ENCODE data around the gene PARVG. TPM values are rescaled to one million over a fixed set of nuclear protein-coding genes. Genes with fewer than 3 reads are reported as not detected.

The PARVG gene
- total RNA-seq, 1 experiment from 2014 or later, result 1.3 TPM

DNA sequence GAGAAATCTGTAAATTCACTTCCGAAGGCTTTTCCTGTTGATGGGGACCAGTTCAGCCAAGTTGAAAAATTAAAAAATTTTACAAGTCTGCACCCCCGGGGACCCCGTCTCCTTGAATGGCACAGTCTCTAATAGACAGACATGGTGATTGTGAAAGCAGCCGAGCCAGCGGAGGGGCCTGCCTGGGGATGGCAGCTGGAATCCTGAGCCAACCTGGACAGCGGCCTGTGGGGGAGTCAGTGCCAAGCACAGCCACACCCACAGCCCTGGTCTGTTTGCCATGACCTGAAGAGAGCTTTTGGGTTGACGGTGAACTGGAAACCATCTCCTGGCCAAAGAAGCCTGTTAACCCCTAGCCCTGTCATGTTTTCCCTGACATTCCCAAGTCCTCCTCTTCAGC is 64.7 kb downstream of the PARVG start:
- H3K27ac Mint-ChIP-seq, result no peak overlapping the region
- no peak overlapping the region for H3K18ac ChIP-seq (ENCODE audit: insufficient read length, low read depth, low read length)
- H3K4me1 Mint-ChIP-seq, result peaks cover 0 to 4% of the 10 kb centered on the region in 2 experiments; a peak in 2 of 4 replicates
- H4K20me1 ChIP-seq (ENCODE audit: control insufficient read depth, insufficient read depth, insufficient read length), result no peaks in the 10 kb centered on the region
- H3K27me3 Mint-ChIP-seq (ENCODE audit: low read depth), result peaks cover 3% of the 10 kb centered on the region
- no peak overlapping the region for H3K14ac ChIP-seq (ENCODE audit: insufficient read depth, low read length)
- H3K4ac ChIP-seq (ENCODE audit: low read depth, low read length), result no peak overlapping the region
- peaks cover 14 to 16% of the 10 kb centered on the region in 2 experiments for H3K9me3 Mint-ChIP-seq
- H2AK5ac ChIP-seq (ENCODE audit: insufficient read length, low read length), result no peak overlapping the region
- no peak overlapping the region for H3K23ac ChIP-seq (ENCODE audit: insufficient read length, low read depth, low read length)
- no peak overlapping the region for H4K5ac ChIP-seq (ENCODE audit: insufficient read length, low read depth, low read length)
- no peaks in the 10 kb centered on the region for H3K4me1 ChIP-seq (ENCODE audit: insufficient read depth, low read length)
- H3K23me2 ChIP-seq (ENCODE audit: insufficient read length, low read depth, low read length, poor library complexity, severe bottlenecking), result no peaks in the 10 kb centered on the region
- no peaks in the 10 kb centered on the region for H3K9me3 ChIP-seq (ENCODE audit: control insufficient read depth, low read depth, low read length)
- H3K36me3 Mint-ChIP-seq (ENCODE audit: insufficient read depth in 1 of 3, low read depth in 3 of 3), result peaks cover 11 to 16% (median 13%) of the 10 kb centered on the region in 3 experiments; a peak in 6 of 7 replicates
- H2AFZ ChIP-seq (ENCODE audit: low read length), result no peak overlapping the region
- H2BK15ac ChIP-seq (ENCODE audit: low read depth, low read length), result no peak overlapping the region
- no peak overlapping the region for H3K27ac ChIP-seq (ENCODE audit: insufficient read length, low read depth, low read length)
- H2BK20ac ChIP-seq (ENCODE audit: low read depth, low read length, poor library complexity, severe bottlenecking), result no peak overlapping the region
- H3K56ac ChIP-seq (ENCODE audit: insufficient read length, low read depth, low read length), result no peak overlapping the region
- no peak overlapping the region for H3T11ph ChIP-seq (ENCODE audit: low read length)
- no peaks in the 10 kb centered on the region for H3K27me3 ChIP-seq (ENCODE audit: insufficient read depth, low read length)
- no peak overlapping the region for H2BK120ac ChIP-seq (ENCODE audit: low read depth, low read length, poor library complexity, severe bottlenecking)
- no peak overlapping the region for H2BK5ac ChIP-seq (ENCODE audit: insufficient read length, low read length)
- TF ChIP-seq, protein P1, sequence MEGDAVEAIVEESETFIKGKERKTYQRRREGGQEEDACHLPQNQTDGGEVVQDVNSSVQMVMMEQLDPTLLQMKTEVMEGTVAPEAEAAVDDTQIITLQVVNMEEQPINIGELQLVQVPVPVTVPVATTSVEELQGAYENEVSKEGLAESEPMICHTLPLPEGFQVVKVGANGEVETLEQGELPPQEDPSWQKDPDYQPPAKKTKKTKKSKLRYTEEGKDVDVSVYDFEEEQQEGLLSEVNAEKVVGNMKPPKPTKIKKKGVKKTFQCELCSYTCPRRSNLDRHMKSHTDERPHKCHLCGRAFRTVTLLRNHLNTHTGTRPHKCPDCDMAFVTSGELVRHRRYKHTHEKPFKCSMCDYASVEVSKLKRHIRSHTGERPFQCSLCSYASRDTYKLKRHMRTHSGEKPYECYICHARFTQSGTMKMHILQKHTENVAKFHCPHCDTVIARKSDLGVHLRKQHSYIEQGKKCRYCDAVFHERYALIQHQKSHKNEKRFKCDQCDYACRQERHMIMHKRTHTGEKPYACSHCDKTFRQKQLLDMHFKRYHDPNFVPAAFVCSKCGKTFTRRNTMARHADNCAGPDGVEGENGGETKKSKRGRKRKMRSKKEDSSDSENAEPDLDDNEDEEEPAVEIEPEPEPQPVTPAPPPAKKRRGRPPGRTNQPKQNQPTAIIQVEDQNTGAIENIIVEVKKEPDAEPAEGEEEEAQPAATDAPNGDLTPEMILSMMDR (conservative IDR thresholded peaks at IDR 0.05), result no peak
- no peak for DNase-seq
- no peaks in the 10 kb centered on the region for H3K79me1 ChIP-seq (ENCODE audit: insufficient read depth, low read depth, low read length, poor library complexity, severe bottlenecking)
- no peaks in the 10 kb centered on the region for H3K79me2 ChIP-seq (ENCODE audit: insufficient read depth, low read length)
- no peak overlapping the region for H4K8ac ChIP-seq (replicated peaks; ENCODE audit: insufficient read length, low read depth, low read length)
- H4K91ac ChIP-seq (ENCODE audit: insufficient read length, low read depth, low read length), result no peak overlapping the region
- H3K9ac ChIP-seq (ENCODE audit: extremely low read depth, insufficient read length, low read length), result no peak overlapping the region
- H3K4me2 ChIP-seq (ENCODE audit: insufficient read depth, insufficient read length, low read length), result no peak overlapping the region
- no peak overlapping the region for H3K4me3 Mint-ChIP-seq
- WGBS (ENCODE audit: extremely low coverage, insufficient read length, low lambda C conversion rate), result no CpG with 5 or more reads among the region's 7 CpGs
- H2BK12ac ChIP-seq (ENCODE audit: insufficient read length, low read depth, low read length), result no peak overlapping the region

All from H9 (cell line).